NCI-H2029 treated with DMSO at 0.1 percent for 48 hours (cell line): Measurements from ENCODE around the gene CEP128.

Experiments
- DNase-seq: peaks from one replicate; lab custom pipeline; 2025; lab: John Stamatoyannopoulos, UW

Gene CEP128

GRCh38 chr14:80607430-80608190 lies 333.9 kb downstream of the CEP128 start:
- DNase-seq, result no peak

GRCh38 chr14:80606347-80606772 lies 335.2 kb downstream of the CEP128 start:
- no peak for DNase-seq

- DNase-seq, result no peak
Observed at GRCh38 chr14:80605536-80605935, 336.0 kb downstream of the CEP128 start.

- DNase-seq, result no peak
Observed at GRCh38 chr14:80602946-80603345, 338.6 kb downstream of the CEP128 start.

GRCh38 chr14:80587096-80587724 lies 354.3 kb downstream of the CEP128 start:
- DNase-seq, result no peak

GRCh38 chr14:80586131-80586530 lies 355.4 kb downstream of the CEP128 start:
- DNase-seq, result no peak

- no peak for DNase-seq
Observed at GRCh38 chr14:80585506-80585835, 356.1 kb downstream of the CEP128 start.

GRCh38 chr14:80584744-80585505 lies 356.6 kb downstream of the CEP128 start:
- DNase-seq, result no peak

- no peak for DNase-seq
Observed at GRCh38 chr14:80577599-80577998, 363.9 kb downstream of the CEP128 start.

GRCh38 chr14:80576401-80576800 lies 365.1 kb downstream of the CEP128 start:
- no peak for DNase-seq

- DNase-seq, result no peak
Observed at GRCh38 chr14:80575763-80576162, 365.8 kb downstream of the CEP128 start.

- DNase-seq, result no peak
Observed at GRCh38 chr14:80572666-80573065, 368.9 kb downstream of the CEP128 start.

- DNase-seq, result no peak
Observed at GRCh38 chr14:80570930-80571298, 370.6 kb downstream of the CEP128 start.

- DNase-seq, result no peak
Observed at GRCh38 chr14:80567905-80568536, 373.5 kb downstream of the CEP128 start.

- DNase-seq, result no peak
Observed at GRCh38 chr14:80565001-80565400, 376.5 kb downstream of the CEP128 start.

- no peak for DNase-seq
Observed at GRCh38 chr14:80564051-80564450, 377.5 kb downstream of the CEP128 start.

GRCh38 chr14:80560800-80561657 lies 380.5 kb downstream of the CEP128 start:
- DNase-seq, result no peak

- DNase-seq, result no peak
Observed at GRCh38 chr14:80554139-80554538, 387.4 kb downstream of the CEP128 start.

GRCh38 chr14:80549141-80549540 lies 392.4 kb downstream of the CEP128 start:
- DNase-seq, result no peak

- no peak for DNase-seq
Observed at GRCh38 chr14:80545935-80546854, 395.3 kb downstream of the CEP128 start.

GRCh38 chr14:80544366-80544765 lies 397.2 kb downstream of the CEP128 start:
- no peak for DNase-seq
